Kidney epithelial cell (primary cell): ENCODE data around the gene HLA-DQB1. TPM values are rescaled to one million over a fixed set of nuclear protein-coding genes. Genes with fewer than 3 reads are reported as not detected.
"Not testable (repeated sequence)": the region's sequence is repeated elsewhere in the genome, so short reads cannot be mapped to it uniquely, and the experiment has no call there.

Experiments used
- DNase-seq: peaks from one replicate; pipeline ENCODE4 v3.0.0-alpha.2; 2010; ENCODE audit warnings: low read depth
- H3K27me3 ChIP-seq: 2 replicates; pipeline ENCODE4 v1.6.0; 2011; ENCODE audit warnings: low read length; ENCODE audit not compliant: control insufficient read depth, insufficient read depth
- H3K36me3 ChIP-seq: 2 replicates; pipeline ENCODE4 v1.5.1; 2011; ENCODE audit warnings: low read length; ENCODE audit not compliant: control insufficient read depth, insufficient read depth
- H3K4me3 ChIP-seq: 2 replicates; pipeline ENCODE4 v1.5.1; 2011; ENCODE audit warnings: low read depth, mild to moderate bottlenecking, control low read depth, low read length
- total RNA-seq: library from RNA; depleted of rRNA; stranded (reverse); fragments of >200 nt; gene quantifications from 2 replicates; pipeline ENCODE4 v1.2.3, GENCODE V29; 2015
- TF ChIP-seq, protein P1 (sequence below): IDR thresholded peaks from 2 replicates; pipeline ENCODE4 v1.5.1; 2011; ENCODE audit warnings: mild to moderate bottlenecking, moderate library complexity, low read length, control low read depth, inconsistent platforms; ENCODE audit not compliant: insufficient read depth, poor library complexity, severe bottlenecking

Gene HLA-DQB1
- total RNA-seq, 1 donor from 2014 or later: 24.5 TPM

DNA sequence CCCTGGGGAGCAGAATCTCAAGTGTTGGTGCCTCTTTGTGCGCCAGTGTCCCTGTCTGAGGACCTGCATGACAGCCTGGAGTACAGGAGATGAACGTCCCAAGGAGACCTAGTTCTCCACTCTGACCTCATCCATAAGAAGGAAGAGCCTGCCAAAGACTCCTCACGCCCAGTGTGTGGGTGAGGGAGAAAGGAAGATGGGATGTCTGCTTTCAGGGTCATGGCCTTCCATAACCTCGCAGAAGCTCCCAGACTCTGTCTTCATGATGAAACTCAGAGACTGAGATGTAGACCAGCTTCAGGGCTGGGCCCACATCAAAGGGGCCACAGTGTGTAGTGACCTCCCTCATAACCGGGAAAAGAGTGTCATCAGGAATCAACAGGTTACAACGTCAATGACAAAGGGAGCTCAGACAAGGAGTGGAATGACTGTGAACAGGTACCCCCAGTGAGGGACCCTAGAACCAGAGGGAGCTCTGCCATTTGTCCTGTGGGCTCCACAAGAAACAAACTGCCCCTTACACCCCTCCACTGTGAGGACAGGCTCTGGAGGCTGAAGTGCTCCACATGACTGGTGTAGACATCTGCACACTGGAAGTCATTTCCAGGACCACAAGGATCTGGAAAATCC lies 8.1 kb downstream of the HLA-DQB1 start:
- TF ChIP-seq, protein P1, sequence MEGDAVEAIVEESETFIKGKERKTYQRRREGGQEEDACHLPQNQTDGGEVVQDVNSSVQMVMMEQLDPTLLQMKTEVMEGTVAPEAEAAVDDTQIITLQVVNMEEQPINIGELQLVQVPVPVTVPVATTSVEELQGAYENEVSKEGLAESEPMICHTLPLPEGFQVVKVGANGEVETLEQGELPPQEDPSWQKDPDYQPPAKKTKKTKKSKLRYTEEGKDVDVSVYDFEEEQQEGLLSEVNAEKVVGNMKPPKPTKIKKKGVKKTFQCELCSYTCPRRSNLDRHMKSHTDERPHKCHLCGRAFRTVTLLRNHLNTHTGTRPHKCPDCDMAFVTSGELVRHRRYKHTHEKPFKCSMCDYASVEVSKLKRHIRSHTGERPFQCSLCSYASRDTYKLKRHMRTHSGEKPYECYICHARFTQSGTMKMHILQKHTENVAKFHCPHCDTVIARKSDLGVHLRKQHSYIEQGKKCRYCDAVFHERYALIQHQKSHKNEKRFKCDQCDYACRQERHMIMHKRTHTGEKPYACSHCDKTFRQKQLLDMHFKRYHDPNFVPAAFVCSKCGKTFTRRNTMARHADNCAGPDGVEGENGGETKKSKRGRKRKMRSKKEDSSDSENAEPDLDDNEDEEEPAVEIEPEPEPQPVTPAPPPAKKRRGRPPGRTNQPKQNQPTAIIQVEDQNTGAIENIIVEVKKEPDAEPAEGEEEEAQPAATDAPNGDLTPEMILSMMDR: no peak
- Histone ChIP-seq H3K27me3 (no peaks in the 10 kb centered on the region), H3K4me3 (no peak overlapping the region), H3K36me3 (no peaks in the 10 kb centered on the region)
- no peak for DNase-seq

DNA sequence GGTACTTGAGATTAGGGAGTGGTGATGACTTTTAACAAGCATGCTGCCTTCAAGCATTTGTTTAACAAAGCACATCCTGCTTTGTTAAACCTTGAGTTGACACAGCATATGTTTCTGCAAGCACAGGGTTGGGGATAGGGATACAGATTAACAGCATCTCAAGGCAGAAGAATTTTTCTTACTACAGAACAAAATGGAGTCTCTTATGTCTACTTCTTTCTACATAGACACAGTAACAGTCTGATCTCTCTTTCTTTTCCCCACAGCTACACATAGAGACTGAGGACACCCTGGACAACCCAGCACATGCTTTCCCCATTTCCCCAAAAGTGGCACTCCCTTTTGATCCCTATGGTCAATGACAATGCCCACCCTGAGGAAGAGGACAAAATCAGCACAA lies 8.6 kb downstream of the HLA-DQB1 start:
- not testable (repeated sequence) for H3K4me3 ChIP-seq, DNase-seq, H3K27me3 ChIP-seq, H3K36me3 ChIP-seq

DNA sequence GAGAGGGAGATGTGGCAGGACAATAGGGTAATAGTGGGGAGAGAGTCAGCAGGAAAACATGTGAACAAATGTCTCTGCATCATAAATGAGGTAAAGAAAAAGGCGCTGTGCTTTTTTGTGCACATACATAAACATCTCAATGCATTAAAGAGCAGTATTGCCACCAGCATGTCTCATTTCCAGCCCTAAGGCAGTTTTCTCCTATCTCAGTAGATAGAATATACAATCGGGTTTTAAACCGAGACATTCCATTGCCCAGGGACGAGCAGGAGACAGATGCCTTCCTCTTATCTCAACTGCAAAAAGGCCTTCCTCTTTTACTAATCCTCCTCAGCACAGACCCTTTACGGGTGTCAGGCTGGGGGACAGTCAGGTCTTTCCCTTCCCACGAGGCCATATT lies 9.1 kb downstream of the HLA-DQB1 start:
- H3K27me3 ChIP-seq, H3K4me3 ChIP-seq, H3K36me3 ChIP-seq, DNase-seq: not testable (repeated sequence)

DNA sequence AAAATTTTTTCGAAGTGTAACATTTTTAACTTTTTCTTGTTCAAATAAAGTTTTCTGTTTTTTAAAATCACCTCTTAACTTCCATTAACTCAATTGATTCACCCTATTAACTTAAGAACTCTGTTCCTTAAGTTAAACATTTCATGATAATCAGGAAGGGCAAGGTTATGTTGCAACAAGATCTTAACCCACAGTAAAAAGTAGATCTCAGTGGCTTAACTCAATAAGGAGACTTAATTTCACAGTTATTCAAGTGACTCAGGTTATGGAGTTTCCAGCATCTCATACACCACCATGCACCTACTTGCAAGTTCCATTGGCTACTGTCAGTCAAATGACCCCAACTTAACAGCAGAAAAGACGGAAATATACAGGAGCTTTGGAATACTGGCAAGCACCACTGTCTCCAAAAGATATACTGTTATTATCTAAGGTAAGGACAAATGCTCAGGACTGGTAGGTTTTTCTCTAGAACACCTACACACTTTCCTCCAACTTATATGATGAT lies 11.2 kb downstream of the HLA-DQB1 start:
- TF ChIP-seq, protein P1: no peak
- DNase-seq: no peak
- Histone ChIP-seq H3K4me3 (no peak overlapping the region), H3K27me3 (no peaks in the 10 kb centered on the region), H3K36me3 (no peaks in the 10 kb centered on the region)

GRCh38 chr6:32645047-32645703 lies 21.3 kb downstream of the HLA-DQB1 start:
- TF ChIP-seq, protein P1: no peak
- H3K4me3 ChIP-seq: no peak overlapping the region
- H3K36me3 ChIP-seq: no peaks in the 10 kb centered on the region
- DNase-seq: no peak
- H3K27me3 ChIP-seq: no peaks in the 10 kb centered on the region

- Histone ChIP-seq H3K4me3 (no peak overlapping the region), H3K27me3 (no peaks in the 10 kb centered on the region), H3K36me3 (no peaks in the 10 kb centered on the region)
- DNase-seq: no peak
- TF ChIP-seq, protein P1: no peak
Measured at GRCh38 chr6:32643904-32644303, 22.6 kb downstream of the HLA-DQB1 start.

DNA sequence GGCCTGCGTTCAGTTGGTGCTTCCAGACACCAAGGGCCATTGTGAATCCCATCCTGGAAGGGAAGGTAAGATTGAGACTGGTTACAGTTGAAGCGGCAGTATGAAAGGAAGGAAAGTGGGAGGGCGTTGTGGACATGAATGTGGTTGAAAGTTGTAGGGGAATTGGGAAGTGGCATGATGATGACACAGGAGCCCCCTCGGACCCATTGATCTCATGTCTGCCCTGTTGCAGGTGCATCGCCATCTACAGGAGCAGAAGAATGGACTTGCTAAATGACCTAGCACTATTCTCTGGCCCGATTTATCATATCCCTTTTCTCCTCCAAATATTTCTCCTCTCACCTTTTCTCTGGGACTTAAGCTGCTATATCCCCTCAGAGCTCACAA lies 23.7 kb downstream of the HLA-DQB1 start:
- Histone ChIP-seq H3K4me3 (no peak overlapping the region), H3K27me3 (no peaks in the 10 kb centered on the region), H3K36me3 (no peaks in the 10 kb centered on the region)
- TF ChIP-seq, protein P1: no peak
- DNase-seq: no peak

DNA sequence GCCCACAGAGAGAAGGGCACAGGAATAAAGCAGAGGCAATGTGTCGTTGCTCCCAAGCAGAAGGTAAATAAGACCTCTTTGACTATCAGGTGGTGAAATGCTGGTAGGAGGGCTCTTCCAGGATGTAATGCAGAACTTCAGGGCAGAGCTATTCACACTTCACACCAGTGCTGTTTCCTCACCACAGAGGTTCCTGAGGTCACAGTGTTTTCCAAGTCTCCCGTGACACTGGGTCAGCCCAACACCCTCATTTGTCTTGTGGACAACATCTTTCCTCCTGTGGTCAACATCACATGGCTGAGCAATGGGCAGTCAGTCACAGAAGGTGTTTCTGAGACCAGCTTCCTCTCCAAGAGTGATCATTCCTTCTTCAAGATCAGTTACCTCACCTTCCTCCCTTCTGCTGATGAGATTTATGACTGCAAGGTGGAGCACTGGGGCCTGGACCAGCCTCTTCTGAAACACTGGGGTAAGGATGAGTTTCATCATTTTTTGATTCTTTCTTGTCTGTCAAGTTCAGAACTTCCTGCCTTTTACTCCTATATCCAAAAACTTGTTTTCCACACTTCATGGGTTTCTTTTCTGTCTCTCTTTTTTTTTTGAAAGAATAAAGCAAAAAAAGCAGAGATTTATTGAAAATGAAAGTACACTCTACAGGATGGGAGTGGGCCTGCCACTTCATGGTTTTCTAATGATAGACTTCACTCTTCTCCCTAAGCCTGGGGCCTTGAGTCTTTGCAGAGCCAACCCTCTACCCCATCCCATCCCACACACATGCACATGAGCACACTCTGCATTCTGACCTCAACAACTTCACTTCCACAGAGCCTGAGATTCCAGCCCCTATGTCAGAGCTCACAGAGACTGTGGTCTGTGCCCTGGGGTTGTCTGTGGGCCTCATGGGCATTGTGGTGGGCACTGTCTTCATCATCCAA lies 24.4 kb downstream of the HLA-DQB1 start:
- H3K4me3 ChIP-seq, H3K36me3 ChIP-seq, H3K27me3 ChIP-seq, DNase-seq: not testable (repeated sequence)
